ENCODE measurements around the gene PSMD3.

DNA sequence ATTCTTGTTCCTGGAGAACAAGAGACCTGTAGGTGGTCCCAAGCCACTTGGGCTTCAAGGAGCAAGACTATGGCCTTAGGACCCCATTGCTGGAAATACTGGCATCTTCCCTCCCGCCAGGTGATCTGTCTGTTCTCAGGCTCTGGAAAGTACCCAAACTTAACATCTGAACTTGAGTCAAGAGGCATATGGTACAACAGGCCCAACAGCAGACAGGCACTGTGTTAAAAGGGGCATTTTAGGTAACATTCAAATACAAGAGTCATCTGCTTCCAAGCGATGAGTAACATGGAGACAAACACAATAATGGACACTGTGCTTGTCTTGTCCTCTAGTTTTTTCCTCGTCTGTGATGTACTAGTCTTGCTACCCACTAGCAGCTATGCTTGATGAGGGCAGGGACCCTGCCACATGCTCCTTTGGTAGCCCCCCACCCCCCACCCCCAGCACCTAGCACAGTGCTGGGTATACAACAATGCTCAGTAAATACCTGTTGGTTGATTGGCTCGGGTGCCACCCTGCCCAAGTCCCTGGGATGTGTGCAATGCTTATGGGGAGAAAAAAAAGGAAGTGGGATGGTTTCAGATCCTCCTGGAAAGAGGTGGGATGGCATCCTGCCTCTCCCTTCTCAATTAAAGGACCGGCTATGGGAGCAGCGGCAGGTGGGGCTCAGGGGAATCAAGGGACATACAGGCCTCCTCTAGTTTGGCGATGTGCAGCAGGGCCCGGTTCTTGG is 54.0 kb downstream of the PSMD3 start:
- TF ChIP-seq CTCF (IDR thresholded peaks at IDR 0.05) = no peak
- TF ChIP-seq POLR2A (IDR thresholded peaks at IDR 0.05) = no peak
